ENCODE data around the gene HES4. TPM values are rescaled to one million over a fixed set of nuclear protein-coding genes. Genes with fewer than 3 reads are reported as not detected.
"Not testable (repeated sequence)": the region's sequence is repeated elsewhere in the genome, so short reads cannot be mapped to it uniquely, and the experiment has no call there.

HES4 gene
- total RNA-seq, 1 donor from 2014 or later, result 218 TPM

DNA sequence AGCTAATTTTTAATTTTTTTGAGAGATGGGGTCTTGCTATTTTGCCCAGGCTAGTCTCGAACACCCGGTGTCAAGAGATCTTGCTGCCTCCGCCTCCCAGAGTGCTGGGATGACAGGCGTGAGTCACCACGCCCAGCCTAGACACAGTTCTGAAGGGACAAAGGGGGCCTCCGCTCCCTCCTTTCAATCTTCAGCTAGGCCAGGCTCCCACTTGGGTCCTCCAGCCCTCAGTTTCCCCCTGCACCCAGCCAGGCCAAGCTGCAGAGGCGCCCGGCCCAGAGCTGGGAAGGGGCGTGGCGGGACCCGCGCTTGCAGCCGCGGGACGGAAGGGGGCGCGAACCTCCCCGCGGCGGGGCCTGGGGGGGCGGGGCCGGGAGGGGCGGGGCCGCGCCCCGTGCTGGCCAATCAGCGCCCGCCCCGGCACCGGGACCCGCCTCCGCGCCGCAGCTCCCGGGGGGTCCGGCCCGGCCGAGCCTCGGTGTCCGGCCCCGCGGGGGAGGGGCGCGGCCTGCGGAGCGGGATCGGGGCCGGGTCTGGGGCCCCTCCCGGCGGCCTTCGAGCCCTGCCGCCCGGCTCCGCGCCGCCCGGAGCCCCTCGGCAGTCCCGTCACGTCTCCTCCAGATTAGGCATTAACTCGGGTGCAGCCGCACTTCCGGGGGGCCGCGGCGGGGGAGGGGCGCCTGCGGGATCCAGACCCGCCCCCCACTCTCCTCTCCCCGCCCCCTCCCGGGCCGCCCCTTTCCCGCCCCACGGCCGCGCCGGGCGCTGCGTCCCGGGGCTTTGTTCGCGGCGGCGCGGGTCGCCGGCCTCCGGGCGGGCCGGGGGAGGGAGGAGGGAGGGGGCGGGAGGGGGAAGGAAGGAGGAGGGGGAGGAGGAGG, 19.5 kb upstream of the HES4 start:
- peaks cover 7% of the 10 kb centered on the region for H3K27me3 Mint-ChIP-seq (ENCODE audit: unreplicated experiment)
- peak; percentile 90 for DNase-seq
- peaks cover 19% of the 10 kb centered on the region for H3K4me1 Mint-ChIP-seq (ENCODE audit: low read depth, unreplicated experiment)
- no peaks in the 10 kb centered on the region for H3K36me3 Mint-ChIP-seq (ENCODE audit: unreplicated experiment)
- H3K4me3 Mint-ChIP-seq (ENCODE audit: unreplicated experiment), result no peak overlapping the region
- peaks cover 14% of the 10 kb centered on the region for H3K9me3 Mint-ChIP-seq (ENCODE audit: unreplicated experiment)
- TF ChIP-seq CTCF (IDR thresholded peaks at IDR 0.05; ENCODE audit: partially characterized antibody, unreplicated experiment), result peak; percentile 59
- H3K27ac Mint-ChIP-seq (ENCODE audit: unreplicated experiment), result no peak overlapping the region

- not testable (repeated sequence) for H3K4me3 Mint-ChIP-seq (ENCODE audit: unreplicated experiment); H3K27me3 Mint-ChIP-seq (ENCODE audit: unreplicated experiment); H3K27ac Mint-ChIP-seq (ENCODE audit: unreplicated experiment); H3K36me3 Mint-ChIP-seq (ENCODE audit: unreplicated experiment); DNase-seq
- H3K4me1 Mint-ChIP-seq (ENCODE audit: low read depth, unreplicated experiment), result peaks cover 24% of the 10 kb centered on the region
- H3K9me3 Mint-ChIP-seq (ENCODE audit: unreplicated experiment), result peaks cover 12% of the 10 kb centered on the region
Measured at GRCh38 chr1:1018321-1018685, 18.4 kb upstream of the HES4 start.

- Mint-ChIP-seq H3K27ac (ENCODE audit: unreplicated experiment) (peak overlapping the region; percentile 4), H3K4me3 (ENCODE audit: unreplicated experiment) (peak overlapping the region; percentile 18), H3K4me1 (ENCODE audit: low read depth, unreplicated experiment) (peaks cover 20% of the 10 kb centered on the region)
- not testable (repeated sequence) for H3K36me3 Mint-ChIP-seq (ENCODE audit: unreplicated experiment); H3K27me3 Mint-ChIP-seq (ENCODE audit: unreplicated experiment); DNase-seq; H3K9me3 Mint-ChIP-seq (ENCODE audit: unreplicated experiment)
Measured at GRCh38 chr1:1017397-1018320, 17.8 kb upstream of the HES4 start.

GRCh38 chr1:1014799-1015681, 15.1 kb upstream of the HES4 start:
- Mint-ChIP-seq H3K27ac (ENCODE audit: unreplicated experiment) (peak overlapping the region; percentile 82), H3K4me3 (ENCODE audit: unreplicated experiment) (peak overlapping the region; percentile 49)
- no peak for DNase-seq

More at GRCh38 chr1:1014799-1015681, 15.1 kb upstream of the HES4 start:
- Mint-ChIP-seq H3K4me1 (ENCODE audit: low read depth, unreplicated experiment) (peaks cover 20% of the 10 kb centered on the region), H3K9me3 (ENCODE audit: unreplicated experiment) (peaks cover 6% of the 10 kb centered on the region), H3K27me3 (ENCODE audit: unreplicated experiment) (peaks cover 5% of the 10 kb centered on the region), H3K36me3 (ENCODE audit: unreplicated experiment) (no peaks in the 10 kb centered on the region)
- TF ChIP-seq CTCF (IDR thresholded peaks at IDR 0.05; ENCODE audit: partially characterized antibody, unreplicated experiment), result peak; percentile 34

Measured in glutamatergic neuron (in vitro differentiated cells).